ENCODE results near the gene HIC1. TPM values are rescaled to one million over a fixed set of nuclear protein-coding genes. Genes with fewer than 3 reads are reported as not detected.

HIC1 gene
- total RNA-seq, 1 experiment from 2014 or later, result 1.4 TPM

GRCh38 chr17:2070241-2071023, 15.5 kb downstream of the HIC1 start:
- intact Hi-C loops (cut with micrococcal nuclease; ENCODE audit: unreplicated experiment), result no loop called here
- BruUV-seq (replicated peaks), result no TSS peak
- Histone ChIP-seq H3K27ac (ENCODE audit: low read length) (no peak overlapping the region), H3K4me3 (ENCODE audit: low read depth in 2 of 2, low read length in 2 of 2) (no peak overlapping the region), H3K27me3 (ENCODE audit: control insufficient read depth, insufficient read depth, low read length) (no peaks in the 10 kb centered on the region), H3K36me3 (ENCODE audit: control insufficient read depth, insufficient read depth, low read length) (no peaks in the 10 kb centered on the region; the same call in 1 of the 2 replicates), H3K9me3 (ENCODE audit: control insufficient read depth, insufficient read depth, low read depth, low read length) (no peaks in the 10 kb centered on the region), H3K4me1 (ENCODE audit: control insufficient read depth, insufficient read depth, low read length) (no peaks in the 10 kb centered on the region)
- ChIA-PET CTCF (interaction anchor here (0.6 kb wide), 1 partner anchor 60 kb away, joined by 3 read pairs; no protein-coding TSS in a partner anchor), POLR2A (no interaction called here)
- TF ChIP-seq, protein P1, sequence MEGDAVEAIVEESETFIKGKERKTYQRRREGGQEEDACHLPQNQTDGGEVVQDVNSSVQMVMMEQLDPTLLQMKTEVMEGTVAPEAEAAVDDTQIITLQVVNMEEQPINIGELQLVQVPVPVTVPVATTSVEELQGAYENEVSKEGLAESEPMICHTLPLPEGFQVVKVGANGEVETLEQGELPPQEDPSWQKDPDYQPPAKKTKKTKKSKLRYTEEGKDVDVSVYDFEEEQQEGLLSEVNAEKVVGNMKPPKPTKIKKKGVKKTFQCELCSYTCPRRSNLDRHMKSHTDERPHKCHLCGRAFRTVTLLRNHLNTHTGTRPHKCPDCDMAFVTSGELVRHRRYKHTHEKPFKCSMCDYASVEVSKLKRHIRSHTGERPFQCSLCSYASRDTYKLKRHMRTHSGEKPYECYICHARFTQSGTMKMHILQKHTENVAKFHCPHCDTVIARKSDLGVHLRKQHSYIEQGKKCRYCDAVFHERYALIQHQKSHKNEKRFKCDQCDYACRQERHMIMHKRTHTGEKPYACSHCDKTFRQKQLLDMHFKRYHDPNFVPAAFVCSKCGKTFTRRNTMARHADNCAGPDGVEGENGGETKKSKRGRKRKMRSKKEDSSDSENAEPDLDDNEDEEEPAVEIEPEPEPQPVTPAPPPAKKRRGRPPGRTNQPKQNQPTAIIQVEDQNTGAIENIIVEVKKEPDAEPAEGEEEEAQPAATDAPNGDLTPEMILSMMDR (IDR thresholded peaks at IDR 0.05), result no peak
- no peak for TF ChIP-seq TCF7L2 (IDR thresholded peaks at IDR 0.05; ENCODE audit: low read depth, low read length)
- TF ChIP-seq, protein P2, sequence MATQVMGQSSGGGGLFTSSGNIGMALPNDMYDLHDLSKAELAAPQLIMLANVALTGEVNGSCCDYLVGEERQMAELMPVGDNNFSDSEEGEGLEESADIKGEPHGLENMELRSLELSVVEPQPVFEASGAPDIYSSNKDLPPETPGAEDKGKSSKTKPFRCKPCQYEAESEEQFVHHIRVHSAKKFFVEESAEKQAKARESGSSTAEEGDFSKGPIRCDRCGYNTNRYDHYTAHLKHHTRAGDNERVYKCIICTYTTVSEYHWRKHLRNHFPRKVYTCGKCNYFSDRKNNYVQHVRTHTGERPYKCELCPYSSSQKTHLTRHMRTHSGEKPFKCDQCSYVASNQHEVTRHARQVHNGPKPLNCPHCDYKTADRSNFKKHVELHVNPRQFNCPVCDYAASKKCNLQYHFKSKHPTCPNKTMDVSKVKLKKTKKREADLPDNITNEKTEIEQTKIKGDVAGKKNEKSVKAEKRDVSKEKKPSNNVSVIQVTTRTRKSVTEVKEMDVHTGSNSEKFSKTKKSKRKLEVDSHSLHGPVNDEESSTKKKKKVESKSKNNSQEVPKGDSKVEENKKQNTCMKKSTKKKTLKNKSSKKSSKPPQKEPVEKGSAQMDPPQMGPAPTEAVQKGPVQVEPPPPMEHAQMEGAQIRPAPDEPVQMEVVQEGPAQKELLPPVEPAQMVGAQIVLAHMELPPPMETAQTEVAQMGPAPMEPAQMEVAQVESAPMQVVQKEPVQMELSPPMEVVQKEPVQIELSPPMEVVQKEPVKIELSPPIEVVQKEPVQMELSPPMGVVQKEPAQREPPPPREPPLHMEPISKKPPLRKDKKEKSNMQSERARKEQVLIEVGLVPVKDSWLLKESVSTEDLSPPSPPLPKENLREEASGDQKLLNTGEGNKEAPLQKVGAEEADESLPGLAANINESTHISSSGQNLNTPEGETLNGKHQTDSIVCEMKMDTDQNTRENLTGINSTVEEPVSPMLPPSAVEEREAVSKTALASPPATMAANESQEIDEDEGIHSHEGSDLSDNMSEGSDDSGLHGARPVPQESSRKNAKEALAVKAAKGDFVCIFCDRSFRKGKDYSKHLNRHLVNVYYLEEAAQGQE (IDR thresholded peaks at IDR 0.05; ENCODE audit: insufficient read depth in 1 of 2, low read depth in 2 of 2, low read length in 1 of 2), result no peak
- no peak for TF ChIP-seq POLR2AphosphoS5 (IDR thresholded peaks at IDR 0.05; ENCODE audit: low read depth, low read length)
- TF ChIP-seq SIN3A (IDR thresholded peaks at IDR 0.05; ENCODE audit: borderline replicate concordance, insufficient read depth, low read depth, low read length), result no peak
- ATAC-seq (no peak), DNase-seq (ENCODE audit: low read depth, low spot score) (no peak)
- in situ Hi-C loops (cut with HindIII; ENCODE audit: low pct_unique_long_range_greater_than_20kb, low sequenced_read_pairs), result no loop called here

DNA sequence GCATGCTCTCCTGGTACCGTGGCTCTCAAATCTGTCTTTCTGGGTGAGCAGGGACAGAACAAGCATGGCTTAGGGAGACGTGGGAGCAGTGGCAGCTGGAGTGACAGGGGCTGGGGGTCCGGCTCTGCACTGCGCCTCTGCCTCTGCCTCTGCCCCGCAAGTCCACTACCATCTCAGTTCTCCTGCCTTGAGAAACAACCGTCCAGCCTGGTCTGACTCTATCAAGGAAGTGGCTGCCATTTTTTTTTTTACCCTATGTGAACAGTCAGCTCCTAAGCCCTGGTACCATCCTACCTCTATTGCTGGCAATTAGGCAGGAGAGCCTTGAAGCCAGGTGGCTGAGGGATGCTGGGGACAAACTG, 16.1 kb downstream of the HIC1 start:
- Histone ChIP-seq H3K36me3 (ENCODE audit: control insufficient read depth, insufficient read depth, low read length) (no peaks in the 10 kb centered on the region; the same call in 1 of the 2 replicates), H3K27me3 (ENCODE audit: control insufficient read depth, insufficient read depth, low read length) (no peaks in the 10 kb centered on the region), H3K9me3 (ENCODE audit: control insufficient read depth, insufficient read depth, low read depth, low read length) (no peaks in the 10 kb centered on the region), H3K4me1 (ENCODE audit: control insufficient read depth, insufficient read depth, low read length) (no peaks in the 10 kb centered on the region), H3K27ac (ENCODE audit: low read length) (no peak overlapping the region), H3K4me3 (ENCODE audit: low read depth in 2 of 2, low read length in 2 of 2) (no peak overlapping the region)
- no peak for ATAC-seq
- DNase-seq (ENCODE audit: low read depth, low spot score), result no peak
- POLR2A ChIA-PET, result no interaction called here
- CTCF ChIA-PET, result interaction anchor here (0.6 kb wide), 1 partner anchor 60 kb away, joined by 3 read pairs; no protein-coding TSS in a partner anchor
- no TSS peak for BruUV-seq (replicated peaks)
- TF ChIP-seq SIN3A (IDR thresholded peaks at IDR 0.05; ENCODE audit: borderline replicate concordance, insufficient read depth, low read depth, low read length) (no peak), POLR2AphosphoS5 (IDR thresholded peaks at IDR 0.05; ENCODE audit: low read depth, low read length) (no peak), TCF7L2 (IDR thresholded peaks at IDR 0.05; ENCODE audit: low read depth, low read length) (no peak)
- TF ChIP-seq, protein P1 (IDR thresholded peaks at IDR 0.05), result no peak
- TF ChIP-seq, protein P2 (IDR thresholded peaks at IDR 0.05; ENCODE audit: insufficient read depth in 1 of 2, low read depth in 2 of 2, low read length in 1 of 2), result no peak
- in situ Hi-C loops (cut with HindIII; ENCODE audit: low pct_unique_long_range_greater_than_20kb, low sequenced_read_pairs) (no loop called here), intact Hi-C loops (cut with micrococcal nuclease; ENCODE audit: unreplicated experiment) (no loop called here)
